HPDE6-E6E7 (cell line): ENCODE data around the gene RINL.

ENCODE experiments used
- DNase-seq: peaks from one replicate; pipeline ENCODE4 v3.0.0; 2011; ENCODE audit warnings: missing footprints; ENCODE audit errors: extremely low spot score

Gene RINL

GRCh38 chr19:38877781-38878574 lies at the start of gene RINL:
Gene RINL (minus strand): TSS chr19:38878275. CDS start chr19:38876742, 1,533 bp downstream.
- DNase-seq: no peak

GRCh38 chr19:38924388-38924787 lies 46.3 kb upstream of the RINL start:
- DNase-seq: no peak

- no peak for DNase-seq
Observed at GRCh38 chr19:38922482-38922881, 44.4 kb upstream of the RINL start.

GRCh38 chr19:38921420-38922274 lies 43.6 kb upstream of the RINL start:
- DNase-seq: no peak

- no peak for DNase-seq
Observed at GRCh38 chr19:38920602-38921419, 42.7 kb upstream of the RINL start.

- no peak for DNase-seq
Observed at GRCh38 chr19:38919837-38920601, 41.9 kb upstream of the RINL start.

- DNase-seq: no peak
Observed at GRCh38 chr19:38918526-38918925, 40.5 kb upstream of the RINL start.

GRCh38 chr19:38917921-38918491 lies 39.9 kb upstream of the RINL start:
- peak; percentile 49 for DNase-seq

- no peak for DNase-seq
Observed at GRCh38 chr19:38917516-38917915, 39.4 kb upstream of the RINL start.

GRCh38 chr19:38915329-38916321 lies 37.5 kb upstream of the RINL start:
- no peak for DNase-seq

- DNase-seq: no peak
Observed at GRCh38 chr19:38913958-38914357, 35.9 kb upstream of the RINL start.

GRCh38 chr19:38912600-38913514 lies 34.8 kb upstream of the RINL start:
- no peak for DNase-seq

GRCh38 chr19:38911388-38912001 lies 33.4 kb upstream of the RINL start:
- no peak for DNase-seq

GRCh38 chr19:38910488-38910887 lies 32.4 kb upstream of the RINL start:
- no peak for DNase-seq

- no peak for DNase-seq
Observed at GRCh38 chr19:38908911-38909310, 30.8 kb upstream of the RINL start.

- no peak for DNase-seq
Observed at GRCh38 chr19:38907670-38908069, 29.6 kb upstream of the RINL start.

GRCh38 chr19:38907227-38907626 lies 29.2 kb upstream of the RINL start:
- no peak for DNase-seq

GRCh38 chr19:38905620-38906019 lies 27.5 kb upstream of the RINL start:
- DNase-seq: no peak
